ENCODE data around the gene GRM8.
"Not testable (repeated sequence)": the region's sequence is repeated elsewhere in the genome, so short reads cannot be mapped to it uniquely, and the experiment has no call there.

The GRM8 gene

DNA sequence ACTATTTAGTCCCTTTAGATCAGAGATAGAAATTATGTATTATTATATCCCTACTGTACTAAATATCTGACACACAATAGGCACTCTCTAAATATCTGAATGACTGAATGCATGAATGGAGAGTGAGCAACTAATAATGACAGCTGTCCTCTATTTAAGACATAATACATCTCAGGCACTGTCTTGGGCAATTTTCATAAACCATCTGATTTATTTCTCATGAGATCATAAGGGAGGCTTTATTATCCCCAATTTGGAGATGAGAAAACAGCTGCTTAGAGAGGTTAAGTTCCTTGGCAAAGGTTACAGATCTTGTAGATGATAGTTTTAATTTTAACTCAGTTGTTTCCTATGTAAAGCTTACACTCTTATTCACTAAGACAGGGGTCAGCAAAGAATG is 570.6 kb downstream of the GRM8 start:
- TF ChIP-seq EZH2phosphoT487 (IDR thresholded peaks at IDR 0.05; ENCODE audit: borderline replicate concordance, low read length) (no peak), CTCF (IDR thresholded peaks at IDR 0.05; ENCODE audit: low read depth, low read length, poor library complexity, severe bottlenecking) (no peak)
- Histone ChIP-seq H3K4me1 (ENCODE audit: control insufficient read depth, low read length) (no peaks in the 10 kb centered on the region), H3K9me2 (replicated peaks; ENCODE audit: control insufficient read depth, low read length) (no peaks in the 10 kb centered on the region), H3K36me3 (ENCODE audit: control insufficient read depth, low read length) (no peaks in the 10 kb centered on the region), H3K4me3 (ENCODE audit: low read length) (no peak overlapping the region), H3F3A (ENCODE audit: control insufficient read depth, insufficient read depth) (no peaks in the 10 kb centered on the region), H3K4me2 (ENCODE audit: low read length) (no peak overlapping the region), H3K79me2 (ENCODE audit: control insufficient read depth, low read length) (no peaks in the 10 kb centered on the region), H4K20me1 (ENCODE audit: control insufficient read depth, insufficient read depth, low read depth, low read length) (no peaks in the 10 kb centered on the region), H3K27me3 (ENCODE audit: control insufficient read depth, low read length) (no peaks in the 10 kb centered on the region), H3K27ac (ENCODE audit: low read depth, low read length) (no peak overlapping the region), H3K9me3 (ENCODE audit: control insufficient read depth, insufficient read depth, low read length) (peaks cover 20% of the 10 kb centered on the region)

DNA sequence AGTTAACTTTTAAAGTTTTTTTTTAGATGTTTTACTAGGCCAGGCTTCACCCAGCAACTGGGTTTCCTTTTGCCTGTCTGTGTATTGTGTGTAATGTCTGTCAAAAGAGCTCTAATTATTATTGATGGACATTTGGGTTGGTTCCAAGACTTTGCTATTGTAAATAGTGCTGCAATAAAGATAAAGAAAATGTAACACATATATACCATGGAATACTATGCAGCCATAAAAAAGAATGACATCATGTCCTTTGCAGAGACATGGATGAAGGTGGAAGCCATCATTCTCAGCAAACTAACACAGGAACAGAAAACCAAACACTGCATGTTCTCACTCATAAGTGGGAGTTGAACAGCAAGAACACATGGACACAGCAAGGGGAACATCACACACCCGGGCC is 584.0 kb downstream of the GRM8 start:
- not testable (repeated sequence) for H3K9me2 ChIP-seq (replicated peaks; ENCODE audit: control insufficient read depth, low read length); H3F3A ChIP-seq (ENCODE audit: control insufficient read depth, insufficient read depth); H3K27me3 ChIP-seq (ENCODE audit: control insufficient read depth, low read length); H3K9me3 ChIP-seq (ENCODE audit: control insufficient read depth, insufficient read depth, low read length); H3K36me3 ChIP-seq (ENCODE audit: control insufficient read depth, low read length); H3K4me2 ChIP-seq (ENCODE audit: low read length); H3K79me2 ChIP-seq (ENCODE audit: control insufficient read depth, low read length); H3K27ac ChIP-seq (ENCODE audit: low read depth, low read length); H3K4me3 ChIP-seq (ENCODE audit: low read length); H4K20me1 ChIP-seq (ENCODE audit: control insufficient read depth, insufficient read depth, low read depth, low read length)
- H3K4me1 ChIP-seq (ENCODE audit: control insufficient read depth, low read length): peaks cover 20% of the 10 kb centered on the region

- Histone ChIP-seq H3K27ac (ENCODE audit: low read depth, low read length) (no peak overlapping the region), H3K4me3 (ENCODE audit: low read length) (no peak overlapping the region)
- TF ChIP-seq EZH2phosphoT487 (IDR thresholded peaks at IDR 0.05; ENCODE audit: borderline replicate concordance, low read length) (no peak), CTCF (IDR thresholded peaks at IDR 0.05; ENCODE audit: low read depth, low read length, poor library complexity, severe bottlenecking) (no peak)
Measured at GRCh38 chr7:126668367-126668752, 584.4 kb downstream of the GRM8 start.

DNA sequence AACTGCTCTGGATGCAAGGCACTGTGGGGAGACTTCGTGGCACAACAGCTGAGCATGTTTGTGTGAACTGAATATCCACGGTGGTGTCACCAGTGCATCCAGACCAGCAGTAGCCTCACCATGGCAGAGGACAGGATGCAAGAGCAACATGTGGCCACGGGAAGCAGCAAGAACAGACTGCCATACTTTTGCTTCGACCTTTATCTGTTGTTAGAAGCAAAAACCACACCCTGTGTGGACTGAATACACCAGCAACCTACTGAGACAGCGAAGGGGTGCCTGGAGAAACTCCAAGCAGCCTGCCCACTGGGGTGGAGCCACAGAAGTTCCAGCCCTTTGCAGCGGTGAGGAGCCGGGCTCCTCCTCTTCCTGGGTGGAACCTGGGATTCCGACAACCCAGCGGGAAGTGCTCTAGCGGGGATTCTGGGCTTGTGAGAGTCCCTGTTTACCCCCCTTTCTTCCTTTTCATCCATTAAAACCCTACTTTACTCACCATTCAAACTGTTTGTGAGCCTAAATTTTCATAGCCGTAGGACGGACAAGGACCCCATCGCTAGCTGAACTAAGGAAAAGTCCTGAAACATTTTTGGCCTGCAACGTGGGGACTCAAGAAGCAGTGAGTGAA is 584.9 kb downstream of the GRM8 start:
- Histone ChIP-seq H3K27ac (ENCODE audit: low read depth, low read length) (no peak overlapping the region), H3F3A (ENCODE audit: control insufficient read depth, insufficient read depth) (no peaks in the 10 kb centered on the region), H3K9me3 (ENCODE audit: control insufficient read depth, insufficient read depth, low read length) (0 out of 2 replicates have a peak, but pooled peaks cover 4% of the 10 kb centered on the region), H3K9me2 (replicated peaks; ENCODE audit: control insufficient read depth, low read length) (no peaks in the 10 kb centered on the region), H3K4me1 (ENCODE audit: control insufficient read depth, low read length) (peaks cover 25% of the 10 kb centered on the region), H3K27me3 (ENCODE audit: control insufficient read depth, low read length) (no peaks in the 10 kb centered on the region), H3K4me3 (ENCODE audit: low read length) (no peak overlapping the region), H3K79me2 (ENCODE audit: control insufficient read depth, low read length) (no peaks in the 10 kb centered on the region), H4K20me1 (ENCODE audit: control insufficient read depth, insufficient read depth, low read depth, low read length) (no peaks in the 10 kb centered on the region), H3K36me3 (ENCODE audit: control insufficient read depth, low read length) (no peaks in the 10 kb centered on the region), H3K4me2 (ENCODE audit: low read length) (no peak overlapping the region)
- no peak for TF ChIP-seq EZH2phosphoT487 (IDR thresholded peaks at IDR 0.05; ENCODE audit: borderline replicate concordance, low read length)
- no peak for TF ChIP-seq CTCF (IDR thresholded peaks at IDR 0.05; ENCODE audit: low read depth, low read length, poor library complexity, severe bottlenecking)

More at GRCh38 chr7:126668367-126668752, 584.4 kb downstream of the GRM8 start:
- Histone ChIP-seq H3K9me3 (ENCODE audit: control insufficient read depth, insufficient read depth, low read length) (0 out of 2 replicates have a peak, but pooled peaks cover 4% of the 10 kb centered on the region), H3K9me2 (replicated peaks; ENCODE audit: control insufficient read depth, low read length) (no peaks in the 10 kb centered on the region), H4K20me1 (ENCODE audit: control insufficient read depth, insufficient read depth, low read depth, low read length) (no peaks in the 10 kb centered on the region), H3K4me2 (ENCODE audit: low read length) (no peak overlapping the region), H3K4me1 (ENCODE audit: control insufficient read depth, low read length) (peaks cover 20% of the 10 kb centered on the region), H3K79me2 (ENCODE audit: control insufficient read depth, low read length) (no peaks in the 10 kb centered on the region), H3K36me3 (ENCODE audit: control insufficient read depth, low read length) (no peaks in the 10 kb centered on the region), H3K27me3 (ENCODE audit: control insufficient read depth, low read length) (no peaks in the 10 kb centered on the region), H3F3A (ENCODE audit: control insufficient read depth, insufficient read depth) (no peaks in the 10 kb centered on the region)
